CD4-positive, CD25-positive, alpha-beta regulatory T cell (primary cell): Measurements from ENCODE around the gene DIP2C. TPM values are rescaled to one million over a fixed set of nuclear protein-coding genes. Genes with fewer than 3 reads are reported as not detected.
A peak's percentile ranks its signal among the peaks of the same experiment; 100 is the strongest.

ENCODE experiments used
- ATAC-seq, 2 donors: fragments of 150-1000 bp; cut with Tn5 transposase; one replicate each; pipeline ENCODE4 v1.10.0; 2021; ENCODE audit warnings: low read depth in 2 of 2, moderate number of reproducible peaks in 2 of 2, moderate library complexity in 1 of 2
- DNase-seq, 3 donors: peaks; one replicate each; pipeline versions ENCODE4 v3.0.0 to v3.0.0-alpha.2; 2012 to 2022; ENCODE audit warnings: mixed read lengths in 1 of 3
- H3K27ac ChIP-seq: one replicate; pipeline ENCODE4 v1.7.0; 2013; ENCODE audit warnings: mild to moderate bottlenecking, low read length; ENCODE audit not compliant: insufficient read depth, poor library complexity, severe bottlenecking
- H3K27me3 ChIP-seq: one replicate; pipeline ENCODE4 v1.7.0; 2013; ENCODE audit warnings: low read length; ENCODE audit not compliant: control insufficient read depth, insufficient read depth
- H3K36me3 ChIP-seq: one replicate; pipeline ENCODE4 v1.7.0; 2013; ENCODE audit warnings: mild to moderate bottlenecking, low read length, moderate library complexity; ENCODE audit not compliant: control insufficient read depth, insufficient read depth
- H3K4me1 ChIP-seq: 2 replicates; pipeline ENCODE4 v1.7.0; 2013; ENCODE audit warnings: mild to moderate bottlenecking, low read length; ENCODE audit not compliant: insufficient read depth, control insufficient read depth, poor library complexity, severe bottlenecking
- H3K4me3 ChIP-seq: one replicate; pipeline ENCODE4 v1.7.0; 2013; ENCODE audit warnings: low read depth, mild to moderate bottlenecking, low read length, moderate library complexity
- H3K9me3 ChIP-seq, 2 experiments: 1 replicate in 1 of 2; 2 replicates in 1 of 2; pipeline ENCODE4 v1.7.0; 2013; ENCODE audit warnings: low read length in 2 of 2, mild to moderate bottlenecking in 1 of 2, moderate library complexity in 1 of 2; ENCODE audit not compliant: control insufficient read depth in 2 of 2
- H3K27ac Mint-ChIP-seq, 3 donors: one replicate each; pipeline ENCODE4 v1.8.0; 2020 to 2022; ENCODE audit warnings: mild to moderate bottlenecking in 3 of 3, mixed read lengths in 3 of 3, moderate library complexity in 2 of 3
- H3K27me3 Mint-ChIP-seq: one replicate; pipeline ENCODE4 v1.8.0; 2022; ENCODE audit warnings: mild to moderate bottlenecking, mixed read lengths
- H3K36me3 Mint-ChIP-seq: one replicate; pipeline ENCODE4 v1.8.0; 2020; ENCODE audit warnings: mixed read lengths
- H3K4me1 Mint-ChIP-seq, 4 donors: one replicate each; pipeline ENCODE4 v1.8.0; 2020 to 2022; ENCODE audit warnings: mixed read lengths in 4 of 4, mild to moderate bottlenecking in 1 of 4
- H3K4me3 Mint-ChIP-seq, 4 donors: one replicate each; pipeline ENCODE4 v1.8.0; 2020 to 2022; ENCODE audit warnings: mild to moderate bottlenecking in 4 of 4, mixed read lengths in 4 of 4, moderate library complexity in 3 of 4
- H3K9me3 Mint-ChIP-seq, 7 donors: one replicate each; pipeline ENCODE4 v1.8.0; 2020 to 2022; ENCODE audit warnings: mixed read lengths in 7 of 7, mild to moderate bottlenecking in 3 of 7, moderate library complexity in 2 of 7
- polyA plus RNA-seq, 4 donors: library from polyadenylated mRNA; unstranded; fragments of 300-500 nt; fragmentation: Illumina TruSeq; gene quantifications; one replicate each; pipeline ENCODE4 v1.2.3, GENCODE V29; 2021
- total RNA-seq: library from RNA; stranded (reverse); gene quantifications from one replicate; pipeline ENCODE4 v1.2.3, GENCODE V29; 2022

DIP2C gene
- total and polyA plus RNA-seq, 5 donors from 2014 or later = 0.47 to 4.1 (median 0.54) TPM

- Mint-ChIP-seq H3K9me3 (no peaks in the 10 kb centered on the region), H3K27ac (no peak overlapping the region), H3K27me3 (peaks cover 6% of the 10 kb centered on the region), H3K4me1 (no peaks in the 10 kb centered on the region), H3K36me3 (no peaks in the 10 kb centered on the region), H3K4me3 (no peak overlapping the region)
- ATAC-seq = peak in 1 of 2 donors; percentile 5
- H3K4me3 ChIP-seq = no peak overlapping the region
- H3K27me3 ChIP-seq = no peaks in the 10 kb centered on the region
- no peaks in the 10 kb centered on the region for H3K36me3 ChIP-seq
- no peaks in the 10 kb centered on the region for H3K9me3 ChIP-seq
- DNase-seq = no peak
- H3K27ac ChIP-seq = no peak overlapping the region
- no peaks in the 10 kb centered on the region for H3K4me1 ChIP-seq
Observed at GRCh38 chr10:550665-551372, 138.6 kb downstream of the DIP2C start.

DNA sequence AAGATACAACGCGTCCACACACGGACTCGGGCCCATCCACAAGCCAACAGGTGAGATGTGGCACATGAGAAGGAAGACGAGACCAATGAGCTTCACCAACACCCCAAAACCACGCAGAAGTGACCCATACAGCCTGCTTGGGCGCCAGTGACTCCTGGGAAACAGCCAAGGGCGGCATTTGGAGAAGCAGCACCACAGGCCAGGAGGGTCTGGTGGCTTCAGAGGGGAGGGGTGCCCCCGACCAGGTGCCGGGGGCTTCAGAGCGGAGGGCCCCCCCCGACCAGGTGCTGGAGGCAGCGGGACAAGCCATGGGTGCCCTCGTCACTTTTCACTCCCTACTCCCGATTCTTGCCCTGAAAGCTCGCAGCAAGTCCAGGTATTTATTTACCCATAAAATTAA, 140.1 kb downstream of the DIP2C start:
- H3K4me1 ChIP-seq = no peaks in the 10 kb centered on the region
- H3K4me3 ChIP-seq = no peak overlapping the region
- peaks cover 6% of the 10 kb centered on the region for H3K27me3 Mint-ChIP-seq
- H3K4me3 Mint-ChIP-seq = no peak overlapping the region
- ATAC-seq (no peak), DNase-seq (no peak)
- peaks cover 0 to 3% (median 0%) of the 10 kb centered on the region in 4 donors for H3K4me1 Mint-ChIP-seq
- H3K36me3 Mint-ChIP-seq = no peaks in the 10 kb centered on the region
- no peak overlapping the region for H3K27ac ChIP-seq
- H3K9me3 Mint-ChIP-seq = no peaks in the 10 kb centered on the region
- no peaks in the 10 kb centered on the region for H3K27me3 ChIP-seq
- no peaks in the 10 kb centered on the region for H3K36me3 ChIP-seq
- no peaks in the 10 kb centered on the region for H3K9me3 ChIP-seq
- H3K27ac Mint-ChIP-seq = no peak overlapping the region

- Histone ChIP-seq H3K27me3 (no peaks in the 10 kb centered on the region), H3K4me3 (no peak overlapping the region), H3K9me3 (no peaks in the 10 kb centered on the region), H3K36me3 (no peaks in the 10 kb centered on the region), H3K27ac (no peak overlapping the region), H3K4me1 (no peaks in the 10 kb centered on the region)
- Mint-ChIP-seq H3K9me3 (no peaks in the 10 kb centered on the region), H3K27ac (peak overlapping the region in 1 of 3 donors; percentile 38), H3K4me1 (peaks cover 0 to 5% (median 0%) of the 10 kb centered on the region in 4 donors), H3K36me3 (no peaks in the 10 kb centered on the region), H3K27me3 (peaks cover 6% of the 10 kb centered on the region), H3K4me3 (peak overlapping the region in 1 of 4 donors; percentile 77)
- no peak for DNase-seq
- ATAC-seq = no peak
Observed at GRCh38 chr10:548238-548901, 141.1 kb downstream of the DIP2C start.

GRCh38 chr10:547591-548081, 141.8 kb downstream of the DIP2C start:
- H3K27me3 Mint-ChIP-seq = peaks cover 6% of the 10 kb centered on the region
- no peak overlapping the region for H3K4me3 Mint-ChIP-seq
- H3K36me3 Mint-ChIP-seq = no peaks in the 10 kb centered on the region
- Histone ChIP-seq H3K27ac (no peak overlapping the region), H3K4me1 (no peaks in the 10 kb centered on the region), H3K9me3 (no peaks in the 10 kb centered on the region), H3K27me3 (no peaks in the 10 kb centered on the region), H3K4me3 (no peak overlapping the region), H3K36me3 (no peaks in the 10 kb centered on the region)
- peaks cover 0 to 5% (median 0%) of the 10 kb centered on the region in 4 donors for H3K4me1 Mint-ChIP-seq
- no peak overlapping the region for H3K27ac Mint-ChIP-seq
- H3K9me3 Mint-ChIP-seq = no peaks in the 10 kb centered on the region
- ATAC-seq (no peak), DNase-seq (no peak)

DNA sequence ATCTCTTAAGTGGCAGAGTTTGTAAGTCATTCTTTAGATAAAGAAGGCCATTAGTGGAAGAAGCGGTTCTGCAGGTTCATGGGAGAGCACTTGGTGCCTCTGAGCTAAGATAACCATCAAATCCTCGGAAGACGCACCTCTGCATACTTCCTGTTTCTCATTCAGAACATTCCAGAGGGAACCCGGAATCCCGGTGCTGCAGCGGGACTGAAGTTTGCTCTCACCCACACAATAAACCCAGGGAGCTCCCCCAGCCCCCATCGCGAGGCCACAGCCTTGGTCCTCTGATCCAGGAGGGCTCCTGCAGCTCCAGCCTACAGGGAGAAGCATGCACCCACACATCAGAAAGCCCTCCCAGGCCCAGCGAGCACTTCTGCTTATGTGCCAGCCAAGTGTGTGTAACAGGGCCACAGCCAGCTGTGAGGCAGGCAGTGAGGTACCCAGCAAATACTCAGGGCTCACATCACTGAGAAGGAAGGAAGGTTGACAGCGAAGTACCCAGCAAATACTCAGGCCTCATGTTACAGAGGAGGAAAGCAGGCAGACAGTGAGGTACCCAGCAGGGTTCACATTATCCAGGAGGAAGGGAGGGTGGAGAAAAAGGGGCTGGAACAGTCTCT, 142.4 kb downstream of the DIP2C start:
- H3K4me1 ChIP-seq = no peaks in the 10 kb centered on the region
- no peaks in the 10 kb centered on the region for H3K9me3 ChIP-seq
- no peak overlapping the region for H3K4me3 ChIP-seq
- ATAC-seq = no peak
- Mint-ChIP-seq H3K36me3 (no peaks in the 10 kb centered on the region), H3K4me3 (no peak overlapping the region), H3K9me3 (no peaks in the 10 kb centered on the region), H3K27me3 (peaks cover 8% of the 10 kb centered on the region), H3K4me1 (peaks cover 0 to 5% (median 0%) of the 10 kb centered on the region in 4 donors), H3K27ac (no peak overlapping the region)
- H3K27ac ChIP-seq = no peak overlapping the region
- DNase-seq = no peak
- no peaks in the 10 kb centered on the region for H3K27me3 ChIP-seq
- no peaks in the 10 kb centered on the region for H3K36me3 ChIP-seq

DNA sequence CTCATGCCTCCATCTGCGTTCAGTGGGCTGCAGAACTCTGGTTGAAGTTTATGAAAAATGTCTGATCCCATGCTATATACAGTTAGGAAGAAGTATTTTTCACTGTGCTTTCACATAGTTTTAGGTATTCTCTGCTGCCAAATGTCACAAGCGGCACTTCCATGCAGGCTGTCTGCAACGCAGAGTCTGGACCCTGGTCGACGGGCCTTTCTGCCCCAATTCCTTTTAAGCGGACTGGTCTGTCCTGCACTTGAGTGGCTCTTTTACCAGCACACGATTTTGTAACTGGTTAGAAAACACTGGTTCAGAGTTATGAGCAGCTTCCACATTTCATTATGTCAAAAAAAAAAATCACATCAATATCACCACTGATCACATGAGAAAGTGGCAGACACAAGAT, 143.0 kb downstream of the DIP2C start:
- Histone ChIP-seq H3K36me3 (no peaks in the 10 kb centered on the region), H3K9me3 (no peaks in the 10 kb centered on the region), H3K4me1 (no peaks in the 10 kb centered on the region), H3K27me3 (no peaks in the 10 kb centered on the region), H3K27ac (no peak overlapping the region), H3K4me3 (no peak overlapping the region)
- DNase-seq (no peak), ATAC-seq (no peak)
- no peak overlapping the region for H3K27ac Mint-ChIP-seq
- H3K9me3 Mint-ChIP-seq = no peaks in the 10 kb centered on the region
- peaks cover 13% of the 10 kb centered on the region for H3K27me3 Mint-ChIP-seq
- no peak overlapping the region for H3K4me3 Mint-ChIP-seq
- H3K4me1 Mint-ChIP-seq = peaks cover 0 to 5% (median 0%) of the 10 kb centered on the region in 4 donors
- H3K36me3 Mint-ChIP-seq = no peaks in the 10 kb centered on the region

DNA sequence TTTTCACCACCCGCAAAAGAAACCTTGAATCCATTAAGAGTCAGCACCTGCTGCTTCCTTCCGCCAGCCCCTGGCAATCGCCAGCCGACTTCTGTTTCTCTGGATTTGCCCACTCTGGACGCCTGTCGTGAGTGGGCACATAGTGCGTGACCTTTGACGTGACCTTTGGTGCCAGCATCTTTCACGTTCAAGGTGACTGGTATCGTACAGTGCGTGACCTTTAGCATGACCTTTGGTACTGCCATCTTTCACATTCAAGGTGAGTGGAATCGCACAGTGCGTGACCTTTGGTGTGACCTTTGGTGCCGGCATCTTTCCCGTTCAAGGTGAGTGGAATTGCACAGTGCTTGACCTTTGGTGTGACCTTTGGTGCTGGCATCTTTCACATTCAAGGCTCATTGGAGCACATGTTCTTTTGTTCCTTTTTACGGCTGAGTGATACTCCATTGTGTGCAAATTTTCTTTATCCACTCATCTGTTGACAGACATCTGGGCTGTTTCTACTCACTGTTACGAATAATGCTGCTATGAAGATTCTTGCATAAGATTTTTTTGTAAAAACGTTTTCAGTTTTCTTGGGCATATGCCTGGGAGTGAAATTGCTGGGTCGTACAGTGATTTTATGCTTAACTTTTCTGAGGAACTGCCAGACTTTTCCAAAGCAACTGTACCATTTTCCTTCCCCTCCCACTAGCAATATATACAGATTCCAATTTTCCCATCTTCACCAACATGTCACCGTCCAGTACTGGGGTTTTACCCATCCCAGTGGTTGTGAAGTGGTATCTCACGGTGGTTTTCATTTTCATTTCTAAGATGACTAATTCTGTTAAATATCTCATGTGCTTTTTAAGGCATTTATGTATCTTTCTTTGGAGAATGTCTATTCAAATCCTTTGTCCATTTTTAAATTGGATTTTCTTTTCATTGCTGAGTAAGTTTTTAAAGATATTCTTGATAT, 145.3 kb downstream of the DIP2C start:
- H3K9me3 ChIP-seq = no peaks in the 10 kb centered on the region
- H3K36me3 Mint-ChIP-seq = no peaks in the 10 kb centered on the region
- no peak overlapping the region for H3K4me3 Mint-ChIP-seq
- no peak overlapping the region for H3K27ac ChIP-seq
- peaks cover 33% of the 10 kb centered on the region for H3K27me3 Mint-ChIP-seq
- no peak overlapping the region for H3K4me3 ChIP-seq
- no peak for ATAC-seq
- no peaks in the 10 kb centered on the region for H3K27me3 ChIP-seq
- no peaks in the 10 kb centered on the region for H3K4me1 ChIP-seq
- DNase-seq = no peak
- peaks cover 0 to 5% (median 0%) of the 10 kb centered on the region in 4 donors for H3K4me1 Mint-ChIP-seq
- no peaks in the 10 kb centered on the region for H3K9me3 Mint-ChIP-seq
- no peak overlapping the region for H3K27ac Mint-ChIP-seq
- H3K36me3 ChIP-seq = no peaks in the 10 kb centered on the region
